DMS153 treated with DMSO at 0.1 percent for 48 hours (cell line): ENCODE measurements around the gene SYNM.

Experiments
- DNase-seq: peaks from one replicate; lab custom pipeline; 2025; ENCODE audit not compliant: unreplicated experiment; lab: John Stamatoyannopoulos, UW

SYNM gene

DNA sequence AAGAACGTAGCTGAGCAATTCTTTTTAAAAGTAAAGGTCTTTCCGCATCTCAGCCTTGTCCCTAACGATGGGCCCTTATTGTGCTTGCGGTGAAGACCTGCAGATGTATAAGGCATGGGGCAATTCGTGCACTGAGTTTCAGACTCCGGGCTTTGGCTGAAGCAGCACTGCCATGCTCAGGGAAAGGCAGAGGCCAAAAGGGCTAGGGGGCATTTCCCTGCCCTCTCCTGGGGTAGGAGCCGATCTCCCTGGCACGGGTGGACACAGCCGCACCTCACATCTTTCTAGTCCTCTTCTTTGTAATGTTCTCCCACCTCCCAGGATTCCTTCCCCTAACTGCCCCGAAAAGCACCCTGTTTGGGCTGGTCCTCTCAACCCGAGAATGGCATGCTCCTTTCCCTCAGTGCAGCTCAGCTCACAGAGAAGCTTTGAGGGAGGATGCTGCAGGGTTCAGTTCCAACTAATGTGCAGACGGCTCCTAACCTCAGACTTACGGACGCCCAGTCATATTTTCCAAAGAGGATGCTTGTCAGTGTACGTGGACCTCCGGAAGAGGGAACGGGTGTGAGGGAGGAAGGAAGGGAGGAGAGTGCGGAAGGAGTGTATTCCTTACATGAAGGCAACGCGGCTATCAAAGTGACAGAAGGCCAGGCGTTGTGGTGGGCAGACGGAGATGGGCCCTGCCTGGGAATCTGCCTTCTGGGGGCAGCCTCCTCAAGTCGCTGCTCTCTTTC lies 61.2 kb downstream of the SYNM start:
- DNase-seq: no peak

DNA sequence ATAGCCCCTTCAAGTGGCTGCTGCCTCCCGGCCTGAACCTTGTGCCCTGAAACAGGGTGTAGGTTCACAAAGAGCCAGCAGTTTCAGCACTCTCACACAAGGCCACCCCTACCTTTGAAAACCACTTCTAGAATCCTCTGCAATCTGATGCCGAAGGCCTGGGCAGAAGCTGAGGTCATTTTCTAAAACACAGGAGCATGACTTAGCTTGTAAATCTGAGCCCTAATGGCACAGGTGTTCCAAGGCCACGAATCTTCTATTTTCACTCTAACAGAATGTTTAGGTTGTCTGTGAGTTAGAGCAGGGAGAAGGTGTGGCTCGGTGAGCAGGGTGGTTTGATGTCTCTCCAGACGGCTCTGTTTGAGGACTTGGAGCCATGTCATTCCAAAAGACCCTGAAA lies 62.3 kb downstream of the SYNM start:
- DNase-seq: no peak

DNA sequence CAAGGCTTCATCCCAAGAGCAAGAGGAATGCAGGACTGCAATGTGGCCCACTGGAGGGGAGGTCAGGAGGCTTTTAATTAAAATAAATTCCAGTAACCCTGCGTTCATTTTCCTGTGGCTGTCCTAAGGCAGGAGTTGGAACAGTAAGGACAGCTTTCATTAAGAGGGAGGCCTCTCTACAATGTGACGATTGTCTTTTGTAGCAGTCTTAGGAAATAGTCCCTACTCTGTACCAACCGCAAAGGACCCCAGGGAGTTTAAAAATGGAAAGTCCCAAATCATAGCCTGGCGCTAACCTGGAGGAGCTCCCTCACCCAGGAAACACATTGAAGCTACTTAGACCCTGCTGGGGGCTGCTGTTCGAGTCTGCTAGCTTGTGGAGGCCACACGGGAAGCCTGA lies 62.8 kb downstream of the SYNM start:
- DNase-seq: no peak

DNA sequence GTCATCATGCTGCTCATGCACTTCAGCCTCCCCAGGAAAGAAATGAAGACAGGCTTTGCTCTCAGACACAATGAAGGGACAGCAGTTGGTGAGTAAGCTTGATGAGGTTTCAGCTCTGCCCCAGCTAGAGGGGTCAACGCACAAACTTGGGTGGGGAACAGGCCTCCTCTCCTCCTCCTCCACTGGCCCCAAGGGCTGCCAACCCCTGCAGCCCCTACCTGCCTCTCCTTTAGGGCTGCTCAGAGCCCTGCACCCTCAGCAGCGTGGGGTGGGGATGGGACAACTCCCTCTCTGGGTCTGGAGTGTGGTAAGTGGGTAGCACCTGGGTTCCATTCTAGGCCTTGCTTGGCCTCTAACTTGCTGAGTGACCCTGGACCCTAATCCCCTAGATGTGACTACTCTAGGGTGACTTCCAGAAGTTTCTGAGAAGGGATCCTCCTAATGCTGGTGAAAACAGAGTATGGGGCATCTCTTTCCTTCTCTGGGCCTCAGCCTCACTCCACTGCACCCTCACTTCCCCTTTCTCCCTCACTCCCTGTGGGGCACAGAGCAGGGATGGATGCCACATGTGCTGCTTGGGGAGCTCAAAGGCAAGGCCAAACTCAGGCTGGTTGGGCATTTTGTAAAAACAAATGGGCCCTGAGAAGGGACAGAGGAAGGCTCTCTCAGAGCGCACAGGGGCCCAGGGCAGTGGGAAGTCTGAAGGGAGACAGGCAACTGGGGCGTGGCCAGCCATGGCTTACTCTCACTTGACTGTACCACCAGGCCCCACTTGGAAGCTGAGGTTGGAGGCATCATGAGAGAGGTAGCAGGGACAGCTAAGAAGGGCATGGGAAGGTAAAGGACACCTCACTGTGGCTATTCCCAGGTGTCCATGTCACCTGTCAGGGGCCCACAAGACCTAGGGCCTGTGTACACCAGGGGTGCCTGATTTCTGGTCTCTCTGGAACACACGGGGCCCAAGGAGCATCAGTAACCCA lies 64.0 kb downstream of the SYNM start:
- DNase-seq: no peak

DNA sequence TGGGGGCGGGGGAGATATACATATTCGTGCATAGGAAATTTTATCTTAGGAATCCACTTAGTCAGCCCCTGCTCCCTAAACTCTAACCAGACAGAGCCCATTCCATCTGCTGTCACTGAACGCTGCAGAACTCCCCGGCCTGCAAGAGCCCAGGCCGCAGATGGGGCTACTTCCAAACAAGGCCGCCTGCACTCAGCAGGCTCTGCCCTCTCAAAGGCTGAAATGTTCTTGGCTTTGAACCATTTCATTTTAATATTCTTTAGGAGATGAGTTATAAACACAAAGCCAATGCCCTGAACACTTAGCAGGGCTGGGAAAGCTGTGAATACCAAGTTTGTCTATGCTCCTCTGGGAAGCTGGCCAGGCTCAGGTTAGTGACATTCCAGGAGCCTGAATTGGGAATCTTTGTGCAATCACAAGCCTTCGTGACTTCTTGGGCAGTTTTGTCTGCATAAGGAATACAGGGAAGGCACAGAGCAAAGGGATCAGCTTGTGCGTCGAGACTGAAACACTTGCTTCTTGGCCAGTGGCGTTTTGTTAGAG lies 65.0 kb downstream of the SYNM start:
- DNase-seq: no peak

DNA sequence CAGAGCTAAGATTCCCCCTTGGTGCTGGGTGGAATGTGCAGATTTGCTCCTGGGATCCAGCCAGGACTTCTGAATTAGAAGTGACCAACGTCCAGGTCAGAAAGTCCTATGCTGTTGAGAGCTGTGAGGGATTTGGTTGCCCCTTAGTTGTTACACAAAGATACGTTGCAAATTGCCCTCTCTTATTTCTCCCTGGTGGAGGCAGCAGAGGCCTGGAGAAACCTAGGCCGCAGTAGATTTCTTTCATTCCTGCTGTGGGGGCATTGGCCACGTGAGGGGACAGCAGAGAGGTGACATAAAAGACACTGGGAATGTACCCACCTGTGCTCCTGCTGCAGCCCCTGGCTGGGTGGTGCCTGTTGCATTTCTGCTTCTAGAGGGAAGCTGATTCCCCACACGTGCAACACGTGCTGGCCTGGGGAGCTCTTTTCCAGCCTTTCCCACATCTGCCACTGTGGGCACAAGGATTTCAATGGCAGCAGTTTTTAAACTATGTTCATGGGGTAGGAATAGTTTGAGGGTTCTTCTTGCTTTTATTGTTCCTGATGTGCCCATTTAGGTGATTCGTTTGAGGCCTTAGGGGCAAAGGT lies 65.7 kb downstream of the SYNM start:
- DNase-seq: no peak

DNA sequence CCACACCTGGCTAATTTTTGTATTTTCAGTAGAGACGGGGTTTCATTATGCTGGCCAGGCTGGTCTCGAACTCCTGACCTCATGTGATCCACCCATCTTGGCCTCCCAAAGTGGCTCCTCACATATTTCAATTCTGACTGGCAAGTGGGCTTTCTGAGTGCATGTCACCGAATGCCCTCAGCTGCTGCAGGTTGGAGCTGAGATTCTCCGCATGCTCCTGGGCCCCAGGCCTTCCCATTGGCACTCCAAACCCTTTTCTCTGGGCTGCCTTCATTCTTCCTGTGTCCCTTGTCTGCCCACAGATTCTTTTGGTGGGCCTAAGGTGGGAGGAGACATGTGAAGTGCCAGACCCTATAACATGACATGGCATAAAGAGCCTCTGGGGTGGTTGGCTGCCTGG lies 67.3 kb downstream of the SYNM start:
- no peak for DNase-seq

DNA sequence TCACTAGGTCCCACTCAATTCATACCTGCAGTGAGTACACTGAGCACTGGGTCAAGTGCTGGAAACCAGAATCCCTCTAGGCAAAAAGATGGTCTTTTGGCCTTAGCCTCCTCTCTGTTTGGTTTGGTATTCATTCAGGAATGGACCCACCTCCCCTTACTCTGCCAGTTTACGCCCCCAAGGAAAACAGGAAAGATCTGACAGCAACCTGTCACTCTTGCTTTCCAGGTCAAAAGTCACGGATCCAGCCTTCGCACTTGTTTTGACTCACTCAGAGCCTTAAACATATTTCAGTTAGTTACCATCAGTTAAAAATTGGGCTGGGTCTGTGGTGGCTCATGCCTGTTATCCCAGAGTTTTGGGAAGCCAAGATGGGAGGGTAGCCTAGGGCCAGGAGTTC lies 68.1 kb downstream of the SYNM start:
- no peak for DNase-seq

DNA sequence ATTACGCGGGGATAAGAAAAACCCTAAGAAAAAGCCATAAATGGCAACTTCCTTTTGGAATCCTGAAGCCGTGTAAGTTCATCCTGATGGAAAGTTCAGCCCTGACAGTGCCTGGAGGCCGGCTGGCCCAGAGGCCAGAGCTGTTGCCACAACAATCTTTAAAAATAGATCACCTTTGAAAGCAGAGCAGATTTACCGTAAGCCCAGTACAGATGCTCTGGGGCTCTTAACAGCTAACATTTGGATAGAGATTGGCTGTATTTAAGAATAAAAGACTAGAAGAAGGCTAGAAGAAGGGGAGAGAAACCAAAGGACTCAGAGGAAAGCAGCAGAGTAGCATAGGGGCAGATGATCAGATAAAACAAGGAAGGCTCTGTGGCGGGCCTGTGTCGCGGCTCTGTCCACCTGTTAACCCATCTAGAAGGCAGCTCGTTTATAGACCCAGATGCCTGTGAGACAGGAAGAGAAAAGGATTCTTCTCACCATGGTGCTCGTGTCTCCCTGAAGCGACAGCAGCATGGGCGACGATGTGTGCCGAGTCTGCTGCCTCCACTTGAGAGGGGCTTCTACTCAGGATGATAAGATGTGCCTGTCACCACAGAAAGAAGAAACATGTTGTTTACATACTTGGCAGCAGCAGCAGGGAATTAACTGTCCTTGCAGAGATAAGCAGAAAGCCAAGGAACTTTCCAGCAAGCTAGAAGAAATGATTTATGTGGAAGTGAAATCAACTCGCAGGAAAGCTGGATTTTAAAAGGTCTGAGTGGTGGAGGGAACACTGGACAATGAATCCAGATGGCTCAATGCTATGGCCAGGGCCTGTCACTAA lies 69.9 kb downstream of the SYNM start:
- DNase-seq: no peak

DNA sequence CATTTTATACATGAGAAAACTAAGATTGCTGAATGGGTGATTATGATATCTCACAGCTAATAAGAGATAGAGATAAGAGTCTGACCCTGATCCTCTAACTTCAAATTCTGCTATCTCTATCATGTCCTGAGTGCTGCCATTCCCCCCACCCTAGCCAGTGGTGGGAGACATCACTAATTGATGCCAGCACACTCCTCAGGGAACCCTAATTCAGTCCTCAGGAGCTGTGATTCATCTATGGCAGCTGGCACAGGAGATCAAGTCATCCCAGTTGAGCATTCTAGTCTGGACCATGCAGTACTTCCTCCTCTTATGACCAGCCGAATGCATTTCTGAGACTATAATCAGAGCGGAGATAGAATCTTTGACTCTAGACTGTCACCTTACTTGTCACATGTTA lies 71.9 kb downstream of the SYNM start:
- no peak for DNase-seq

DNA sequence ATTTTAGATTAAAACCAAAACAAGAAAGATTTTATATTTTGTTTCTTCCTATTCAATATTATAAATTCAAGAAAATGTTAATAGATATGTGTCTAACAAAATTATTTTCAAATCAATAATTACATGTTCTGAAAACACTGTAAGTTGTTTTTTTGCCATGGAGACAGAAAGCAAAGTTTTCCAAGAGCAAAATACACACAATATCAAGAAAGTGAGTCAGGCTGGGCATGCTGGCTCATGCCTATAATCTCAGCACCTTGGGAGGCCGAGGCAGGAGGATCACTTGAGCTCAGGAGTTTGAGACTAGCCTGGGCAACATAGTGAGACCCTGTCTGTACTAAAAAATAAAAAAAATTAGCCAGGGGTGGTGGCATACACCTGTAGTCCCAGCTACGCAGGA lies 72.8 kb downstream of the SYNM start:
- DNase-seq: no peak

DNA sequence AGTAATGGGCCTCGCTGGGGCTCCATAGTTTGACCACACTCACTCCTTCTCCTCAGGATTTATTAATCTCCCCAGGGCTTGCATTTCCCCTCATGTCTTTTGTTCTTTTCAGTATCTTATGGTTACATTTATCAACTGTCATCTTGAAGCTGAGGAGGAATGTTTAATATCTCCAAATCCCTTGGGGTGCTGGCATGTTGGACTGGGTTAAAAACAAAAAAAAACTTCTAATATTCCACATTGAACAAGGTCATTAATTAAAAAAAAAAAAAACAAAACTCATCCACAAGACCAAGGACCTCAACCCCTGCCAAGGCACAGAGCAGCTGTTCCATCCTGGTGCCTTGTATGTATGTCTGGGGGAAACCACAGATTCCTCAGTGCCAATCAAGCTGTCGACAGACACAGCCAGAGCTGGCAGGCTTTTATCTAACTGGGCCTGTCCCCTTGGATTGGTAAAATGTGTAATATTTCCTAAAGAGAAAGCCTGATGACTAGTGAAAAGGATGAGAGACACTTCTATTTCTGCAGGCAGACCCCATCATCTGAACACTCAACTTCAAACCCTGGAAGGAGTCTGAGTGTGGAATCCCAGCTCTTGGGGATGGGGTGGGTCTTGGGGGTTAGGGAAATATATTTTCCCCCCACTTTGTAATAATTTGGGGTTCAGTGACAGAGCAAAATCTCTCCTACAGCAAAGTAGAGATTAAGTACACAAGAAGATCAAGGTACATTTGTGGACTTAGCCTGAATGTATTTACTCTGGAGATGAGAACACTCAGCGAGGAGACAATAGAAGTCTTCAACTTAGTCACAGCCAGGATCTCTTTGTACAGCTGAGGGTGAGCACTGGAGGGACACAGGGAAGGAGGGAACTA lies 75.4 kb downstream of the SYNM start:
- no peak for DNase-seq

DNA sequence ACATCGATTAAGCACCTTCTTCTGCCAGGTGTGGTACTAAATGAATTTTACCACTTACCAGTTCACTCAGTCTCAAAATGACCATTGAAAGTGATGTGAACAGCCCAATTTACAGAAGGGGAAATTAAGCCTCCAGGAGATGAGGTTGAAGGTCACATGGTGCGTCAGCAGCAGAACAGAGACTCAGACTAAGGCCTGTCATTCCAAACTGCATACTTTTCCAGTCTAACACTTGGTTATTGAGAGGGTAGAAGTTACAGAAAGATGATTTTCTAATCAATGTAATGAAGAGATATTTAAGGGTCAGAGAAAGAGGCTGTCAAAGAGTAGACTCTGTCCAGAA lies 76.1 kb downstream of the SYNM start:
- DNase-seq: no peak

DNA sequence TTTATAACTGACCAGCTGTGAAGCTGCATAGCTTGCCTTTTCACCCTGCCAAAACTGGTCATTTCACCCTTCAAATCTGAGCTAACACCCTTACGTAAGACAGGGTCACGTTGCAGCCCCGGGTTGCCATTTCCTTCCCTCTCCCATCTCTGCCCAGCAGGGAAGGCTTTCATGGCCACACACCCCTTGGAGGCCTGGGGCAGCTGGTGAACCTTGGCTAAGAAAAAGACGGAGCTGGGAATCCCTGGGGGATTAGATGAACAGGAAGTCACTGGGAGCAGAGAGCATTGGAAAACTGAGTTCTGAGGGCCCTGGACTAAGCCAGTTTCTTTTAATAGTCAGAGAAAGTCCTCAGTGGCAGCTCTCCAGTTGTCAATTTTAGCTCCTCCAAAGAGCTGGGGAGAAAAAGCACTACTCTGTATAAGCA lies 76.7 kb downstream of the SYNM start:
- no peak for DNase-seq

DNA sequence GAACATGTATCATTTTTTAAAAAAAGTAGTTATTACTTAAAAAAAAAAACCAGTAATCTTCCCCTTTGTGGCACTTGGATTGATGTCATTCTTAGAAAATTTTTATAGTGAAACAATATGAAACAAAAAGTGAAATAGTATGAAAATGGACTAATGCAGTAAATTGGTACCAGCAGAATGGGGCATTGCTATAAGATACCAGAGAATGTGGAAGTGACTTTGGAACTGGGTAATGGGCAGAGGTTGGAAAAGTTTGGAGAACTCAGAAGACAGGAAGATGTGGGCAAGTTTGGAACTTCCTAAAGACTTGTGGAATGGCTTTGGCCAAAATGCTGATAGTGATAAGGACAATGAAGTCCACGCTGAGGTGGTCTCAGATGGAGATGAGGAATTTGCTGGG lies 77.9 kb downstream of the SYNM start:
- DNase-seq: no peak
